K562 (cell line): Measurements from ENCODE around the gene ANAPC5. TPM values are rescaled to one million over a fixed set of nuclear protein-coding genes. Genes with fewer than 3 reads are reported as not detected.

Source experiments
- ATAC-seq: fragments of 200-7000 bp; cut with Tn5 transposase; 3 replicates; pipeline ENCODE4 v1.9.1; 2020; ENCODE audit warnings: moderate library complexity
- BruUV-seq: library from RNA; stranded (reverse); fragments of 400-500 nt; replicated peaks from 2 replicates; lab custom pipeline; 2021; lab: Mats Ljungman, UMichigan
- CTCF ChIA-PET: fragments of 300-600 bp; formaldehyde crosslinking; extraction: SDS; loops from one replicate; lab custom pipeline; 2021; ENCODE audit warnings: low intra/inter-chr PET ratio; lab: Yijun Ruan, JAX
- POLR2A ChIA-PET: fragments of 300-600, 350-650 bp; sonication (Branson Sonifier 250); formaldehyde crosslinking; extraction: SDS; loops from one replicate; lab custom pipeline; 2021; ENCODE audit warnings: antibody characterized with exemption, inconsistent platforms; lab: Yijun Ruan, JAX
- DNase-seq, 4 experiments: peaks; one replicate each; pipeline versions ENCODE4 v3.0.0 to v3.0.0-alpha.2; 2011 to 2018; ENCODE audit warnings: low spot score in 3 of 4, mixed read lengths in 3 of 4; ENCODE audit errors: extremely low read depth in 1 of 4
- FAIRE-seq: peaks from 2 replicates; lab custom pipeline; 2011; peaks lifted over from hg19 to GRCh38; lab: Jason Lieb, UNC
- H2AFZ ChIP-seq: 2 replicates; pipeline ENCODE4 v1.6.0; 2011; ENCODE audit warnings: low read depth, low read length, control low read depth, inconsistent platforms
- H3K27ac ChIP-seq: fragments of 200-600 bp; 3 replicates; pipeline ENCODE4 v1.8.0; 2011; ENCODE audit warnings: low read depth, mild to moderate bottlenecking, control low read depth, inconsistent platforms, low read length, moderate library complexity, mixed read lengths; ENCODE audit errors: extremely low read depth
- H3K27me3 ChIP-seq, 2 experiments: fragments of 300-600 bp in 1 of 2; 2 replicates in 1 of 2; 3 replicates in 1 of 2; pipeline versions ENCODE4 v1.6.0 to v1.8.0; 2011; ENCODE audit warnings: inconsistent platforms in 2 of 2, low read length in 2 of 2, mild to moderate bottlenecking in 1 of 2, mixed read lengths in 1 of 2, moderate library complexity in 1 of 2; ENCODE audit not compliant: control insufficient read depth in 2 of 2, insufficient read depth in 2 of 2
- H3K36me3 ChIP-seq: fragments of 300-600 bp; 3 replicates; pipeline ENCODE4 v1.8.0; 2011; ENCODE audit warnings: mild to moderate bottlenecking, low read length, inconsistent platforms; ENCODE audit not compliant: control insufficient read depth, insufficient read depth
- H3K4me1 ChIP-seq, 2 experiments: fragments of 200-600 bp in 1 of 2; replicated peaks in 1 of 2; 2 replicates in 1 of 2; 3 replicates in 1 of 2; pipeline versions ENCODE4 v1.5.1 to v1.8.0; 2011; ENCODE audit warnings: inconsistent platforms in 2 of 2, low read length in 2 of 2, mild to moderate bottlenecking in 1 of 2, mixed read lengths in 1 of 2, moderate library complexity in 1 of 2; ENCODE audit not compliant: control insufficient read depth in 2 of 2, insufficient read depth in 2 of 2
- H3K4me2 ChIP-seq: 2 replicates; pipeline ENCODE4 v1.6.1; 2011; ENCODE audit warnings: low read length, control low read depth, inconsistent platforms, mixed read lengths; ENCODE audit not compliant: insufficient read depth
- H3K4me3 ChIP-seq: fragments of 200-600 bp; sonication (generic), shearing (Covaris generic); 2 replicates; pipeline ENCODE4 v1.5.1; 2016; ENCODE audit warnings: control low read depth, inconsistent platforms
- H3K79me2 ChIP-seq: fragments of 200-600 bp; 3 replicates; pipeline ENCODE4 v1.8.0; 2011; ENCODE audit warnings: low read length, inconsistent platforms; ENCODE audit not compliant: control insufficient read depth, insufficient read depth
- H3K9ac ChIP-seq, 2 experiments: 2 replicates each; pipeline versions ENCODE4 v1.6.0 to v1.6.1; 2011; ENCODE audit warnings: low read depth in 2 of 2, low read length in 2 of 2, control low read depth in 1 of 2, inconsistent platforms in 1 of 2, mild to moderate bottlenecking in 1 of 2, mixed read lengths in 1 of 2; ENCODE audit not compliant: insufficient read depth in 1 of 2
- H3K9me1 ChIP-seq: one replicate; pipeline ENCODE4 v1.6.0; 2011; ENCODE audit warnings: inconsistent platforms, mild to moderate bottlenecking, low read length, moderate library complexity; ENCODE audit not compliant: control insufficient read depth, insufficient read depth
- H3K9me3 ChIP-seq: replicated peaks from 2 replicates; pipeline ENCODE4 v1.5.1; 2011; ENCODE audit warnings: low read depth, low read length, inconsistent platforms; ENCODE audit not compliant: control insufficient read depth, insufficient read depth
- H4K20me1 ChIP-seq: replicated peaks from 2 replicates; pipeline ENCODE4 v1.6.1; 2011; ENCODE audit warnings: low read length, inconsistent platforms, mixed read lengths; ENCODE audit not compliant: control insufficient read depth, insufficient read depth
- CREBBP ChIP-seq: IDR thresholded peaks from one replicate; pipeline ENCODE4 v1.6.1; 2012; ENCODE audit warnings: low read depth, mild to moderate bottlenecking, control low read depth, inconsistent platforms, low read length
- HMGN3 ChIP-seq: IDR thresholded peaks from 2 replicates; pipeline ENCODE4 v1.6.1; 2011; ENCODE audit warnings: borderline replicate concordance, low read depth, mild to moderate bottlenecking, mixed read lengths, low read length; ENCODE audit not compliant: insufficient read length; ENCODE audit errors: extremely low read depth
- POLR2G ChIP-seq: fragments of 200-400 bp; formaldehyde crosslinking; IDR thresholded peaks from 2 replicates; pipeline ENCODE4 v1.6.1; 2017; ENCODE audit warnings: low read depth, mild to moderate bottlenecking, antibody characterized with exemption, low read length, moderate library complexity
- RB1 ChIP-seq: fragments of 450-650 bp; IDR thresholded peaks from 2 replicates; pipeline ENCODE4 v1.6.1; 2017; ENCODE audit warnings: low read depth, mild to moderate bottlenecking
- RBFOX2 ChIP-seq: fragments of 200-400 bp; formaldehyde crosslinking; IDR thresholded peaks from 2 replicates; pipeline ENCODE4 v1.6.1; 2017; ENCODE audit warnings: low read depth, mild to moderate bottlenecking, low read length, moderate library complexity
- SRSF3 ChIP-seq: fragments of 200-400 bp; formaldehyde crosslinking; IDR thresholded peaks from 2 replicates; pipeline ENCODE4 v1.6.1; 2016; ENCODE audit warnings: mild to moderate bottlenecking, low read length, moderate library complexity; ENCODE audit not compliant: insufficient read depth
- WGBS: fragments of 100-300 bp; shearing (Covaris generic); methylation state at CpG from one replicate; pipeline ENCODE4 v1.1.6; 2016; ENCODE audit warnings: low coverage, mixed read lengths; ENCODE audit not compliant: insufficient coverage; ENCODE audit errors: missing lambda C conversion rate; 5-methylcytosine and 5-hydroxymethylcytosine counted together
- in situ Hi-C: fragments of 300-500 bp; cut with MboI; formaldehyde crosslinking; loops from 4 replicates; pipeline ENCODE4 v1.15.0; 2018; ENCODE audit warnings: inconsistent platforms, mixed read lengths
- intact Hi-C: fragments of 100-400 bp; cut with micrococcal nuclease; formaldehyde crosslinking; loops from 2 replicates; pipeline ENCODE4 v1.14.2; 2022
- polyA plus RNA-seq, 8 experiments: library from polyadenylated mRNA; depleted of rRNA in 4 of 8; stranded (reverse) in 5 of 8; unstranded in 3 of 8; fragments of >200 nt; fragmentation: Nextera tagmentation in 2 of 8; fragmentation: Illumina TruSeq in 1 of 8; extraction: Ambion mirVana in 2 of 8; extraction: Trizol in 1 of 8; gene quantifications; 2 replicates each; pipeline versions ENCODE4 v1.2.1 to v1.2.3, GENCODE V29; 2011 to 2014; ENCODE audit warnings: inconsistent platforms in 1 of 8, missing spikeins in 1 of 8
- total RNA-seq, 7 experiments: library from RNA; depleted of rRNA in 6 of 7; stranded (reverse); fragments of >200 nt in 6 of 7; fragmentation: Illumina TruSeq in 2 of 7; extraction: Trizol in 2 of 7; gene quantifications; 2 replicates each; pipeline versions ENCODE4 v1.2.1 to v1.2.3, GENCODE V29; 2011 to 2021; ENCODE audit warnings: low replicate concordance in 1 of 7

Gene ANAPC5
- total and polyA plus RNA-seq, 9 of the 15 experiments (the other 6 are each of a cell fraction or from before 2014, with no cell fraction given), result 136 to 315 (median 197) TPM

DNA sequence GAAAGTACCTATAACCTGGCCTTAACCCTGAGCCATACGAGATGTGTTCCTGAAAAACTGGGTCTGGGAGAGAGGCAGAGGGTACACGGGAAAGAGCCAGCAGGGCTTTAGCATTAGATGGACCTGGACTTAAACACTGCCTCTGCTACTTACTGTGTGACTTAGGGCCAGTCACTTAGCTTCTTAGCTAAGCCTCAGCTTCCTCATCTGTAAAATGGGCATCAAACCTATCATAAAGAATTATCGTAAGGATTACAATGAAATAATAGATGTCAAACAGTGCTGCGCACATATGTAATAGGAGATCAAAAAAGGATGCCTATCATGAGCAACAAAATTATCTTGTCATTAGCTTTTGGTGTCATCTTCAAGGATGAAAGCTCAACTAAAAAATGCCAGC is 23.6 kb downstream of the ANAPC5 start (continued):
- no peak for TF ChIP-seq SRSF3
- no peak for TF ChIP-seq CREBBP
- TF ChIP-seq, all 486 proteins: peak for 5

GRCh38 chr12:121326996-121327674 is 25.1 kb downstream of the ANAPC5 start:
- ChIA-PET POLR2A (interaction anchor here (0.6 to 1.1 kb wide), 3 partner anchors 10 to 169 kb away, joined by 3 read pairs; no protein-coding TSS in a partner anchor), CTCF (no interaction called here)
- H3K4me2 ChIP-seq, result no peak overlapping the region
- in situ Hi-C loops (no loop called here), intact Hi-C loops (no loop called here)
- WGBS, result 95% methylated on average over 20 of the region's 21 CpGs
- DNase-seq, result no peak
- no peaks in the 10 kb centered on the region for H4K20me1 ChIP-seq
- H3K9me3 ChIP-seq, result no peaks in the 10 kb centered on the region
- no peak for ATAC-seq
- peaks cover 0 to 3% of the 10 kb centered on the region in 2 experiments; a peak in 1 of 5 replicates for H3K4me1 ChIP-seq
- H3K79me2 ChIP-seq, result no peaks in the 10 kb centered on the region
- H3K9ac ChIP-seq, result peak overlapping the region in 1 of 2 experiments; percentile 15; a peak in 1 of 4 replicates
- no peak overlapping the region for H2AFZ ChIP-seq
- no peak overlapping the region for H3K4me3 ChIP-seq
- peaks cover 95% of the 10 kb centered on the region for H3K36me3 ChIP-seq
- H3K27ac ChIP-seq, result no peak overlapping the region; the same call in 2 of the 3 replicates
- TF ChIP-seq RB1 (no peak), HMGN3 (no peak), POLR2G (0 out of 2 replicates have a peak, but pooled peaks have one; percentile 20), RBFOX2 (peak; percentile 44; the same call in 1 of the 2 replicates)
- no TSS peak for BruUV-seq
- FAIRE-seq, result no peak
- H3K9me1 ChIP-seq, result no peaks in the 10 kb centered on the region
- H3K27me3 ChIP-seq, result no peaks in the 10 kb centered on the region
